GM21619 (cell line): ENCODE data around the gene ENPP3.

ENCODE experiments used
- ATAC-seq: cut with Tn5 transposase; IDR thresholded peaks from one replicate; pipeline ENCODE4 v1.9.1; 2021; ENCODE audit not compliant: unreplicated experiment

ENPP3 gene

DNA sequence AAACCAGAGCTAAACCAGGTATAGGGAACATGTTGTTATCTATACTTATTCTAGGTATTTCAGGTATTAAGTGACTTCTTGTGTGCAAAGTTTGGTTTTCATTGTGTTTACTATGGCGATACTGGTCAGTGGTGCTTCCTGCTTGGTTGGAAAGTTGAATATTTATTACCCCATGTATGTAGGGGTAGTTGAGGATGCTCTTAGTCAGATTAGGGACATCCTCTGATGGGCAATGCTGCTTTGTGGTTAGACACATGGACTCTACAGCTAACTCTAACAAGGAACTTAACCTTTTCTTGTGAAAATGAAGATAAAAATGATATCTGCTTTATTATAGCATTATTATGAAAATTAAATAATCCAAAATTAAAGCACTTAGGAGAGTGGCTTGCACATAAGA, 126.6 kb downstream of the ENPP3 start:
- no peak for ATAC-seq

GRCh38 chr6:131764350-131764749, 127.2 kb downstream of the ENPP3 start:
- ATAC-seq = no peak

GRCh38 chr6:131765081-131765803, 128.1 kb downstream of the ENPP3 start:
- ATAC-seq = no peak

- ATAC-seq = no peak
Measured at GRCh38 chr6:131765804-131766135, 128.7 kb downstream of the ENPP3 start.

DNA sequence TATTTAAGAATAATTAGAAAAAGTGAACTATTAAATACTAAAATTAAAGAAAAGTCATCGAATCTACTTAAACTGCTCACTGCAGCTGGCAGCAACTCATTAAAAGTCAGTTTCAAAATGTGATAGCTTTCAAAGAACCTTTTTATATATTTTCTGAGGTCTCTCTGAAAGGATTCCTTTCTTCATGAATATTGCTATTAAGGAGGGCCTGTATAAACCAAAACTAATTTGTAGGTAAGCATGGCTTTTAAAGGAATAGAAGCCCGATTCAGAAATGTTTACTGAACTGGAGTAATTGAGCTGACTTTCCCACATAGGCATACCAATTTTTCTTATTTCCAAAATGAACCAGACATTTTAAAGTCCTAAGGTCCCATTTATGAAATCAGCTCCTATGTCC, 129.5 kb downstream of the ENPP3 start:
- no peak for ATAC-seq

GRCh38 chr6:131768964-131769363, 131.9 kb downstream of the ENPP3 start:
- ATAC-seq = no peak

GRCh38 chr6:131769385-131770141, 132.5 kb downstream of the ENPP3 start:
- ATAC-seq = no peak

GRCh38 chr6:131770776-131771175, 133.7 kb downstream of the ENPP3 start:
- ATAC-seq = no peak

- ATAC-seq = no peak
Measured at GRCh38 chr6:131773284-131773950, 136.3 kb downstream of the ENPP3 start.

DNA sequence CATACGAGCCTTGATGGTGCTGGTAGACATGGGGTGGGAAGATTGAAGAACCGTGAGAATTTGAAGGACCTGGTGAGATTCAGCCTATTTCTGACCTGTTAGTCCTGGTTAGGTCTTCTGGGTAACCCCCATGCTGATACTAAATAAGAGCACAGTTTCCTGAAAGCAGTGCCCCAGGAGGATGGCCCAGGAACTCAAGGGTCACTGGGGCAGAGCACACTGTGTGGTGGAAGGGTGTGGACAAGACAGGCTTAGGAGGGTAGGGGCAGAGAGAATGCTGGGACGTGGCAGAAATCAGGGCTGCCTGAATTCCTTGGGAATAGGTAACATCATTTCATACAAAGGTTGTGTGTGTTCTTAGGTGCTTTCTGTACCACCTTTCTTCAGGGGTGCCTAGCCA, 138.8 kb downstream of the ENPP3 start:
- ATAC-seq = no peak

- ATAC-seq = no peak
Measured at GRCh38 chr6:131776985-131777384, 139.9 kb downstream of the ENPP3 start.

GRCh38 chr6:131778169-131778568, 141.1 kb downstream of the ENPP3 start:
- ATAC-seq = no peak

DNA sequence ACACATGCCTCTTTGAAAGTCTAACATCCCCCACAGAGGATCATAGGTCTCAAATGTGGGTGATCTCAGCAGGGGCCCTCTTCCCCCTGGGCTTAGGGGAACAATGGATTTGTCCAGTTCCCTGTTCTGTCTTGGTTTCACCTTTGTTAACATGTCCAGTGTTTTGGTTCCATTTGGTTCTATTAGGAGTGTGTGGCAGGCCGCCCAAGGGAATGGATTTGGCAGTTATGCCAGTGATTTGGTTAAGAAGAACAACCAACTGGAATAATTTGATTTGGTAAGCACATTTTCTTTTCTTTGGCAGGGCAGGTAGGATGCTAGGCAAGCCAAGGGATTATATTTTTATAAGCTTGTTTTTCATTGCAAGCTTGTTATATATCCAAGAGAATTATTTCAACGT, 142.2 kb downstream of the ENPP3 start:
- ATAC-seq = no peak

GRCh38 chr6:131780600-131780999, 143.5 kb downstream of the ENPP3 start:
- no peak for ATAC-seq

DNA sequence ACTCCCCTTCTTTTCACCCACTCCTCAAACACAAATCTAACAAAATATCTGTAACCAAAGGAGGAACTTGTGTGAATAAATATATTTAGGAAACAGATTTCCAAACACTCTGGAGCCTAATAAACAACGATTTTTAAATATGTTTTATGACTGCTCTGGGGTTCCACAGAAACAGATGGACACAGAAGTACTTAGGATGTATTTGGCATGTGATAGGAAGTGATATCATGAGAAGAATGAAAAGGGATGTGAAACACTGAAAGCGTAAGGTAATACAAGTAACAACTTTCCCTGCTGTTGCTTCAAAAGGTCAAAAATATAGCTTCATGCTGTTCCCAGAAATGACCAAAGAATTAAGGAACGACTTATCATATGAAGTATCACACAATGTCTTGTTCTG, 144.6 kb downstream of the ENPP3 start:
- no peak for ATAC-seq

DNA sequence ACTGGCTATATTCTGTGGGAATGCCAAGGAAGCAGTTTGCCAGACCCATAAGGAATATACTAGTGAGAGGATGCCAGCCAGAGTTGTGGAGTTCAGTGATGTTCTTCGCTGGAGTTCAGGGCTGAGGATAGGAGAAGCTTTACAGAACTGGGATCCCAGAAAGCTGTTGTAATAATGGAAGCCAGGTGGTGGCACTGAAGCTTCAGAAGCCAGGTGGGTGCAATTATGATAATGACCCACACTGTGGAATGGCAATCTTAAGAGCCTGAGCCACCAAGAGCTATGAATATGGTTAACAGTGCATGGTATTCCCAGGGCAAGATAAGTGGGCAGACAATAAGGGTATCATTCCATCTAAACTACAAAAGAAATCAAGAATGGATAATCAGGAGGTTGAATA, 145.7 kb downstream of the ENPP3 start:
- no peak for ATAC-seq

DNA sequence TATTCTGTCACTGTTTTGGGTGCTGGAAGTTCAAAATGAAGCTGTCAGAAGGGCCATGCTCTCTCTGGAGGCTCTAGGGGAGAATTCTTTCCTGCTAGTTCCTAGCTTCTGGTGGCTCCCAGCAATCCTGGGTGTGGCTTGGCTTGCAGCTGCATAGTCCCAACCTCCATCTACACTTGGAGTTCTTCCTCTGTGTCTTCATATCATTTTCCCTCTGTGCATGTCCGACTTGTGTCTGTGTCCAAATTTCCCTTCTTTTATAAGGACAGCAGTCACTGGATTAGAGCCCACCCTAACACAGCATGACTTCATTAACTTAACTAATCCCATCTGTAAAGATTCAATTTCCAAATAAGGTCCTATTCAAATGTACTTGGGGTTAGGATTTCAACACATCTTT, 147.5 kb downstream of the ENPP3 start:
- no peak for ATAC-seq

GRCh38 chr6:131787079-131787478, 150.0 kb downstream of the ENPP3 start:
- ATAC-seq = no peak

GRCh38 chr6:131787766-131788712, 150.9 kb downstream of the ENPP3 start:
- ATAC-seq = no peak

GRCh38 chr6:131789219-131789618, 152.1 kb downstream of the ENPP3 start:
- ATAC-seq = no peak

DNA sequence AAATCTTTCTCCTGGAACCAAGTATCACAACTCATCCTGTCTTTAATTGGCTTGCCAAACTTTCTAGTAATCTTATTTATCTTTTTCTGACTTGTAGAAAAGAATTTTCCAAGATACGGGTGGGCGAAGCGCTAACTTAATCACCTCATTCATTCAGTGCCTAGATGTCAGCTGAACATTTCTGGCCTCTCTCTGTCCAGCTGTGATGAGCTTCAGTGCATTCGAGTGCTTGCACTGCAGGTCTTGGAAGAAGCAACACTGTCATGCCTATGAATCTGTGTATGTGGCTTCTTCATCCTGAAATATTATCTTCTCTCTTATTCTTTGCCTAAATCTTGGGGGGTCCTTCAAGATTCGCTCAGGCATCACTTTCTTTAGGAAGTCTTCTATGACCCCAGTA, 154.4 kb downstream of the ENPP3 start:
- ATAC-seq = no peak
